GM12878 (cell line): ENCODE results near the gene UBAC2.

Experiments
- CTCF ChIP-seq, 3 experiments: IDR thresholded peaks in 2 of 3; conservative IDR thresholded peaks in 1 of 3; 2 replicates each; pipeline ENCODE4 v1.5.1; 2011; ENCODE audit warnings: low read depth in 3 of 3, low read length in 3 of 3, mild to moderate bottlenecking in 3 of 3, control low read depth in 2 of 3, moderate library complexity in 2 of 3, inconsistent platforms in 1 of 3, mixed read lengths in 1 of 3; ENCODE audit not compliant: control insufficient read depth in 2 of 3, insufficient read depth in 1 of 3; ENCODE audit errors: extremely low read depth in 1 of 3
- RAD21 ChIP-seq: IDR thresholded peaks from 2 replicates; pipeline ENCODE4 v1.6.1; 2011; ENCODE audit warnings: mild to moderate bottlenecking, low read depth, low read length, moderate library complexity; ENCODE audit not compliant: insufficient read depth
- TAF1 ChIP-seq: IDR thresholded peaks from 2 replicates; pipeline ENCODE4 v1.6.1; 2011; ENCODE audit warnings: mild to moderate bottlenecking, low read depth, low read length, borderline replicate concordance

DNA sequence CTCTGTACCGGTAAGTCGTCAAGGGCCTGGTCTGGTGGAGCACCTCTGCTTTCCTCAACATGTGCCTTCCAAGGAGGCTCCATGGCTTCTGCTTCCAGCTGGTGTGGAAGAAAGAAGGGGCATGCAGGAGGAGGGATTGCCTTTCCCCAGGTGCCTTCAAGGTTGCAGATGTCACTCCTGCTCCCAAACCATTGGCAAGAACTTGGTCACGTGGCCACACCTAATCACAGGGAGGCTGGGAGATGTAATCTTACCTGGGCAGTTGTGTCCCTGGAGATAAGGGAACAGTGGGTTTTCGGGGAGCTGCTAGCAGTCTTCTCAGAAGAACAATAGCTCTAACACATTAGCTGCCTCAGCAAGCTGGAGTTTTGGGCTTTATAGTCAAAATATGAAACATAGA, 67.3 kb downstream of the UBAC2 start:
- no peak for TF ChIP-seq TAF1
- no peak for TF ChIP-seq RAD21
- no peak for TF ChIP-seq CTCF (IDR thresholded peaks at IDR 0.05 in 2 of 3, conservative IDR thresholded peaks at IDR 0.05 in 1 of 3; ENCODE audit: control insufficient read depth in 2 of 3, extremely low read depth in 1 of 3, insufficient read depth in 1 of 3, low read depth in 3 of 3, low read length in 3 of 3)
